NCI-H2029 treated with DMSO at 0.1 percent for 48 hours (cell line): ENCODE data around the gene RCE1.

ENCODE experiments used
- DNase-seq: peaks from one replicate; lab custom pipeline; 2025; lab: John Stamatoyannopoulos, UW

RCE1 gene

GRCh38 chr11:66869567-66869870 is 26.3 kb downstream of the RCE1 start:
- no peak for DNase-seq

- no peak for DNase-seq
Observed at GRCh38 chr11:66870131-66870530, 26.9 kb downstream of the RCE1 start.

DNA sequence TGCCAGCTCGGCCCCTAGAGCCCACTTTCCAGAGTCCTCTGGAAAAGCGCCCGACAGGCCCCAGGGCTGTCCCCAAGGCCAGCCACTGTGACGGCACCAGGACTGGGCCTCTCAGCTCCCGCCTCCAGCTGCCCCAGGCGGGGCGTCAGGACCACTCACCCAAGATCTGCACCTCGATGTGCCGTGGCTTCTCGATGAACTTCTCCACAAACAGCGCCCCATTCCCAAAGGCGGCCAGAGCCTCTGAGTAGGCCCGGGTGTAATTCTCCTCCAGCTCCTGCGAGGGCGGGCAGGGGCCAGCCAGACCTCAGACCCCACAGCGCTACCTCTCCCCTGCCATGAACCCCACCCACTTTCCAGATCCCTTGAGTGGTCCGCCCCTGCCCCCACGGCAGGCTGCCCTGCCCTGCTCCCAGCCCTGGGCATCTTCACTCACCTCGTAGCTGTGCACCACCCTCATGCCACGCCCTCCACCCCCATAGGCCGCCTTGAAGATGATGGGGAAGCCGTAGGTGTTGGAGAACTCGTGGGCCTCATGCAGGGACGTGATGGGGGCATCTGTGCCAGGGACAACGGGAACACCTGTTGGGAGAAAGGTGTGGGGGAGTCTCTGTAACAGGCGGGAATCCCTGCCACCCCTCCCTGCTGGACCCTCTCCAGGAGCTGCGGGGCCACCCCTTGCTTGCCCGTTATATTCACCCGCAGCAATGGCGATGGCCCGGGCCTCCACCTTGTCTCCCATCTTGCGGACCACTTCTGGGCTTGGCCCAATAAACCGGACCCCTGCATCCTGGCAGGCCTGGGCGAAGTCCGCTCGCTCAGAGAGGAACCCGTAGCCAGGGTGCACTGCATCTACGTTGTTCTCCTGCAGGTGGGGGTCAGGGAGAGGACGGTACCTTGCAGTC is 27.6 kb downstream of the RCE1 start:
- no peak for DNase-seq

DNA sequence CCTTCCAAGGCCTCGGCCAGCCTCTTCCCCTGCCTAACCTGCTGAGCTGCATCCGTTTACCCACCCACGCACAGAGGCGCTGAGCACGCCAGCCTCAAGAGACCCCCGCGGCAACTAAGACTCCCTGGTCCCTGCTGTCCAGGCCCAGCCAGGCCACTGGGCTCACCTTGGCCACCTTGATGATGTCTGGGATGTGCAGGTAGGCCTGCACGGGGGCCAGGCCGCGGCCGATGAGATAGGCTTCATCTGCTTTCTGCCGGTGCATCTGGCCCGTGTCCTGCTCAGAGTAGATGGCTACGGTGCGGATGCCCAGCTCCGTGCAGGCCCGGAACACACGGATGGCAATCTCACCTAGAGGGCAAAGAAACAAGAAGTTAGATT is 28.3 kb downstream of the RCE1 start:
- no peak for DNase-seq

DNA sequence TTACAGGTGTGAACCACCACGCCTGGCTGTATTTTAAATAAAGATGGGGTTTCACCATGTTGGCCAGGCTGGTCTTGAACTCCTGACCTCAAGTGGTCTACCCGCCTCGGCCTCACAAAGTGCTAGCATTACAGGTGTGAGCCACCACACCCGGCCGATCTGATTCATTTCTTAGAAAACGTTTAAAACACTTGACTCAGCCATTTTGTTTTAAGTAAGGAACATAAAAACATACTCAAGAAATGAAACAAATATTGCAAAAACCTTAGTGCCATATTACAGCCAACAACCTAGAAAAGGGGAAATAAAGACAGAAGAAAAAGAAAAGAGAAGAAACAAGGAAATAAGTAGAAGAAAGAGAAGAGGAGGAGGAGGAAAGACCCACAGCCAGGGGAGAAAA is 31.0 kb downstream of the RCE1 start:
- no peak for DNase-seq

DNA sequence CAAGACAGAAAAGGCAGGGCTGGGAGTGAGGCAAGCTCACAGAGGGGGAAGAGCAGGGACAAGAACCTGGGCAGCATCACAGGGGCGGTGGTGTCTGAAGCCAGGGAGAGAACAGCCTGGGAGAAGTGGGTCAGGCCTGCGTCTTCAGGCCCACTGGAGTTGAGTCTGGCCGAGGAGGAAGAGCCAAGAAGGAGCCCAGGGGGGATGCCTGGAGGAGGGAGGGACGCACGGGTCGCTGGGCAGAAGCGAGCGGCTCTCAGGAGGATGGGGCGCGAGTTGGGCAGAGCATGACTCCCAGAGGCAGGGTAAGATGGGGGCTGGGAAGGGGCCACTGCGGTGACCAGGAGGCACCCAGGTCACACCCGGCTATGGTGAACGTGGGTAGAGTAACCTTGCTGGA is 32.1 kb downstream of the RCE1 start:
- no peak for DNase-seq

- no peak for DNase-seq
Observed at GRCh38 chr11:66877588-66878385, 34.5 kb downstream of the RCE1 start.

- DNase-seq = no peak
Observed at GRCh38 chr11:66878474-66878873, 35.2 kb downstream of the RCE1 start.

- DNase-seq = no peak
Observed at GRCh38 chr11:66879000-66879399, 35.8 kb downstream of the RCE1 start.

DNA sequence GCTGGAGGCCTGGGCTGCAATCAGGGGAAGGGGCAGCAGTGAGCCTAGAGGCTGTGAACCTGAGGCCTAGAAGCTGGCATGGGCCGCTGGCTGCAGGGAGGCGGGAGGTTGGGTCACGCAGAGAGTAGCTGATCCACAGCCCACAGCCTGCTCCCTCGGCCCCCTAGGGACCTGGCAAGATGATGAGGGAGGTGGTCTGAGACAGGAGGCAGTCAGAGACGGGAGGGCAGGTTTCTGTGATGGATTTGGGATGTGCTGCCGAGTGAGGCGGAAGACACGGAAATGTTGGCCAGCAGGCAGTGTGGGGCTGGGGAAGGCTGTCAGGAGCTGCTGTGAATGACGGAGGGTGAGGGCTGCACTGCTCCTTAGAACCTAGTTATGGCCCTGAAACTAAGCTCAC is 36.3 kb downstream of the RCE1 start:
- DNase-seq = no peak

GRCh38 chr11:66879999-66880398 is 36.8 kb downstream of the RCE1 start:
- no peak for DNase-seq

DNA sequence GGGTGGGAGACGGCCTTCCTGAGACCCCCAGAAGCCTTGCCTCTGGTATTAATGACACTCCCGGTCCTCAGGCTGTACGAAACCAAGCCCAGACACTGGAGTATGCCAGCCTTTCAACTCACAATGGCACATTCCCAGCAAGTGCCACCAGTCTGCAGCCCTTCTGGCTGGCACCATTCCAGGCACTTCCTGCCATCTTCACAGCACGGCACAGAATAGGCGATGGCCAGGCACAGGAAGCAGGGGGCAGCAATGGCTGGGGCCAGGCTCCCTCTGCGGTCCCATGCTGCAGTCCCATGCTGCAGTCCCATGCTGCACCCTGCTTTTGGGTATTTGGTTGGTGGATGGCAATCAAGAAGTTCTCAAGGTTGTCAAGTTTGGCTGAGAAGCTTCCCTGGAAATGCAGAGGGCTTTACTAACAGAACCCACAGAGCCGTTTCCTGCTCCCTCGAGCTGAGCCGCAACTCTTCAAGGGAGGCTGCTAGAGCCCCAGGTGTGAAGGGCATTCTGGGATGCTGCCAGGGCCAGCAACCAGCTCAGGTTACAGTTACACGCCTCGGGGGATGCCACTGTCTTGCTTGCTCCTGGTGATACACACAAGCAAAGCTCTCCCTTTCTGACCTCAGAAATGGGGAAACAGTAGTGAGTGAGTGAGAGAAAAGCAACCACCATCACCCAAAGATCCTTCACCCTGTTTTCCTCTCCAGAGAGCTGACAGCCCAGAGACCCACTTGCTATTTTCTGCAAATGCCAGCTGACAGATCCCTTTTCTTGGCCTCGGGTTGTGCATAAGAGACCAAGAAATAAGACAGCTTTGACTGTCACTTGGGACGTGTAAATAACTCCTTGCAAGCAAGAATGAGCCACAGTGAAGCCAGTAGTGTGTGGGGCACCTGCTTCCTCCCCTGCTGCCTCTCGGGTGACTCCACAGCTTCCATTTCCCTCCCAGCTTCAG is 37.5 kb downstream of the RCE1 start:
- peak; percentile 87 for DNase-seq

DNA sequence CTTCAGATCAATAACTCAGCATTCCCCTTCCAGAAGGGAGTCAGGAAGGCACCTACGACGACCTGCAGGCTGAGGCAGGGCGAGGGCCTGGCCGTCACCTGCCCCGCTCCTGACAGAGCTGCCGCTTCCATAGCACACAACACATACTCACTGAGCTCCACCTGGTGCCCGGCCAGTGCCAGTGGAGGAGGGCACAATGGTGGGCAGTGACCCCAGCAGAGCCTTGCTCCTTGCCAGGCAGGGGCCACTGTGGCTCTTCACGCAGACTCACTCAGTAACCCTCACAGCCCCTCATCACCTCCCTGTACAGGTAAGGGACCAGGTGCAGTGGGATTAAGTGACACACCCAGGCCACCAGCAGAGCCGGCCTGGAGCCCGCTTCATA is 38.2 kb downstream of the RCE1 start:
- DNase-seq = no peak

DNA sequence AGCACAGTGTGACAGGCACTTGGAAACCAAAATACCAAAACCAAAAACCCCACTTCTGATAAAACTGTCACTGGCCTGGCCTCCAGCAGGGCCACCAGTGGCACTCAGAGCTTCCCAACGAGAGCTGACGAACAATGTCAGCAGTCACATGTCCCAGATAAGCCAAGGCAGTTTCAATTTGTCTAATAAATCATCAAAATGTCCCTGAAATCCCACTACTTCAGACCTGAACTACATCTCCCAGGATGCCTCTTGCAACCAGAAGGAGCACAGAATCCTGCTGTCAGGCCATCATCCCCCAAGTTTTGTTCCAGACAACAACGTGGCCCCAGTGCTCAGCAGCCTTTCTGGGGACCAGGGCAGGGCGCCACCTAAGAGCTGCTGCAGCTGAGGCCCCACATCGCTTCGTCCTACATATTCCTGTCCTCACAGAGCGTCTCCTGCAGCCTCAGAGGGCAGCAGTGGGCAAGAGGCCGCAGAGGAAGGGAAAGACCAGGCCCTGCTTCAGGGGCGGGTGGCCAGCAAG is 38.7 kb downstream of the RCE1 start:
- no peak for DNase-seq

GRCh38 chr11:66882561-66883015 is 39.3 kb downstream of the RCE1 start:
- DNase-seq = peak; percentile 92

DNA sequence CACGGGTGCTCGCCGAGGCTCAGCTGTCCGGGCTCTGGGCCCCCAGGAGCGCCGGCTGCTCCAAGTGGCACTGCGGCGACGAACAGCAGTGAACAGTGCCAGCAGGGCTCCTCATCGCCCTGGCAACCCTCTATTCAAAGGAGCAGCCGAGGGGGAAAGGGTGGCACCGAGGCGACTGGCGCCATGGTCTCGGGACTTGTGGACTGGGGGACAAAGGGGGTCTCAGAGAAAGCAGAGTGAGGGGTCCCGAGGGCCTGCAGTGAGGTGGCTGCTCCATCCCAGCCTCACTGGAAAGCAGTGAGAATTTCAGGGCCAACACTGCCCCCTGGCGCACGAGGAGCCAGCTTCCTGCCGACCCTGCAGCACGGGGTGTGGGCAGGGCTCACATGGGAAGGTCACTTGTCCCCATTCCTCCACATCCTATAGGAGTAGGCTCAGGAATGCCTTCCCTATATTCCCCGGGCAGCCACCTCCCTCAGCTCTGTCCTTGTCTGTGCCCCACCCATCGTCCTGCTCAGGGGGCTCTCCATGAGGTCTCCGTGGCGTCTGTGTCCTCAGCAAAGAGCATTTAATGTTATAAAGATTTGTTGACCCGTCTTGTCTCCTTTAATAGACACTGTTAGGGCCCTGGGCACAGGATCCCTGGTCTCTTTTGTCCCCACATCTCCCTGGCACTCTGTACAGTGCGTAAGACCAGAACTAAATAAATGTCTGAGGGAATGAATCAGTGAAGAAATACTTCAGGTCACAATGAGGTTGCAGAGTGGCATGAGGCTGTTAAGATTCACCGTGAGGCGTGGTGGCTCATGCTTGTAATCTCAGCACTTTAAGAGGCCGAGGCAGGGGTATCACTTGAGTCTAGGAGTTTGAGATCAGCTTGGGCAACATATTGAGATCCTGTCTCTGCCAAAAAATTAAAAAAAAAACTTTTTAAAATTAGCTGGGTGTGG is 40.0 kb downstream of the RCE1 start:
- peak; percentile 92 for DNase-seq

DNA sequence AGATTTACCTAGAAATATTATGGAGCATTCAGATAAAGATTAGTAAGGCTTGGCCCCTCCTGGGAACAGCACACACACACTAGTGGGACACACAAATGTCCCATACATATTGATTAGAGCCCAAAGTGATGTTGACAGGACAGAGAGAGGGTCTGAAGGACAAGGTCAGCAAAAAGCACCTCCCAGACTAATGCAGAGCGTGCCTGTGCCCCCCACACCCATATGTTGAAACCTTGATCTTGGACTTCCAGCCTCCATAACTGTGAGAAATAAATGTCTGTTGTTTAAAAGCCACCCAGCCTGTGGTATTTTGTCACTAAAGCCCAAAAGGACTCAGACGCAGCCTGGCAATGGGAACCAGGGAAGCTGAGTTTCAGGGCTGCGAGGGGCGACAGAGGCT is 41.2 kb downstream of the RCE1 start:
- no peak for DNase-seq

GRCh38 chr11:66885469-66885868 is 42.2 kb downstream of the RCE1 start:
- no peak for DNase-seq

DNA sequence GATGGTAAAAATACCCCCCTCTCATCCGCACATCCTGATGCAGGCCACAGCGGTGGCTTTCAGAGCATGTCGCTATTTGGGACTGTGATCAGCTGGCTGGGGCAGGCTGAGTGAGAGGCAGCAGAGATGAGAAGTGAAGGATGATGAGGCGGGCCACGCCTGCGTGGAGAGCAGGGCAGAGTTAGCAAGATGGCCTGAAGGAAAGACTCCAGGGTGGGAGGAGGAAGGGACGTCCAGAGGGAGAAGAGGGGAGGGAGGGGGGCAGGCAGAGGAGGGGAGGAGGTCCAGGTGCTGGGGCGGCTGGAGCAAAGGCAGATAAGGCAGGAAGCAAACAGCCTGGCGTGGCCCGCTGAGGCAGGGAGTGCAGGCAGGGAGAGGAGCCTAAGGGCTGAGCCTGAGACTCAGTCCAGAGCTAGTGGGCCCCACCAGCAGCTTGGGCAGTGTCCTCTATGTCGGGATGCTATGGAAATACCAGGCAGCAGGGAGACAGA is 42.8 kb downstream of the RCE1 start:
- no peak for DNase-seq

DNA sequence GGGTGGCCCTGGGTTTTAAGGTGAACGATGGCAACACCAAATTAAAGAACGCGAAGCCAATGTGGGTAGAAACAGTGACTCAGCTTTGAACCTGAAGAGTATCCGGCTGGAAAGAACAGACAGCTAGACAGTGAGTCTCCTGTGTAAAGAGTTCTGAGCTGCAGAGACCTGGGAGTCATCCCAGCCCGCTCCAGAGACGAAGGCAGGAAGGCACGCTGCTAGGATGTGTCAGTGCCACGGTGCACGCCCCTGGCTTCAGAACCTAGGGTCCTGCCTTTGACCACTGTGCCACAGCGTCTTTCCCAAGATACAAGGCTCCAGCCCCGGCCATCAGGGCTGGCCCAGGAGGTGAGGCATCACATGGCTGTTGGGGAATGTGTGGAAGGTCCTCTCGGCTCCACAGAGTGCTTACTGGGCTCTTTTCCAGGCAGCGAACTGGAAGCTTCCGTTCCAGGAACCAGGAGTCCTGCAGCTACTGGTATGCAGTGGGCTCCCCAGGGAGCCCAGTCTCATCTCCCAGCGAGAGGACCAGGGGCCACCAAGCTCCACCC is 43.5 kb downstream of the RCE1 start:
- no peak for DNase-seq
